ENCODE measurements around the gene WHRN. TPM values are rescaled to one million over a fixed set of nuclear protein-coding genes. Genes with fewer than 3 reads are reported as not detected.

WHRN gene
- total and polyA plus RNA-seq, 2 donors = 3.2 to 14.9 TPM

- H3K4me3 ChIP-seq (ENCODE audit: low read length in 2 of 2) = no peak overlapping the region
- peaks cover 0 to 62% of the 10 kb centered on the region in 2 donors for H3K27me3 ChIP-seq (ENCODE audit: control insufficient read depth in 2 of 2, insufficient read depth in 1 of 2, low read length in 1 of 2)
- no peaks in the 10 kb centered on the region for H3K36me3 ChIP-seq (ENCODE audit: control insufficient read depth in 2 of 2, insufficient read depth in 2 of 2, low read length in 1 of 2)
- no peak for DNase-seq (ENCODE audit: low read depth in 6 of 9, low spot score in 9 of 9)
- peaks cover 10% of the 10 kb centered on the region in 2 donors for H3K4me1 ChIP-seq (ENCODE audit: control insufficient read depth in 2 of 2, insufficient read depth in 2 of 2, low read length in 2 of 2)
- WGBS = 96% methylated on average over 7 of the region's 7 CpGs
- H3K27ac ChIP-seq (ENCODE audit: low read depth in 1 of 2, low read length in 1 of 2) = no peak overlapping the region
- peaks cover 0 to 1% of the 10 kb centered on the region in 2 donors for H3K9me3 ChIP-seq (ENCODE audit: control insufficient read depth in 2 of 2, insufficient read depth in 1 of 2, low read length in 1 of 2)
These were observed 7.4 kb downstream of the WHRN start for GRCh38 chr9:114497727-114498382.

- DNase-seq (ENCODE audit: low read depth in 6 of 9, low spot score in 9 of 9) = no peak
These were observed 8.0 kb downstream of the WHRN start for GRCh38 chr9:114497236-114497635.

GRCh38 chr9:114496011-114496410, 9.3 kb downstream of the WHRN start:
- WGBS = 97% methylated on average over 4 of the region's 4 CpGs
- H3K4me1 ChIP-seq (ENCODE audit: control insufficient read depth in 2 of 2, insufficient read depth in 2 of 2, low read length in 2 of 2) = peaks cover 3 to 4% of the 10 kb centered on the region in 2 donors
- no peaks in the 10 kb centered on the region for H3K9me3 ChIP-seq (ENCODE audit: control insufficient read depth in 2 of 2, insufficient read depth in 1 of 2, low read length in 1 of 2)

More at GRCh38 chr9:114497236-114497635, 8.0 kb downstream of the WHRN start:
- Histone ChIP-seq H3K4me3 (ENCODE audit: low read length in 2 of 2) (no peak overlapping the region), H3K27ac (ENCODE audit: low read depth in 1 of 2, low read length in 1 of 2) (no peak overlapping the region), H3K4me1 (ENCODE audit: control insufficient read depth in 2 of 2, insufficient read depth in 2 of 2, low read length in 2 of 2) (peaks cover 6 to 7% of the 10 kb centered on the region in 2 donors), H3K9me3 (ENCODE audit: control insufficient read depth in 2 of 2, insufficient read depth in 1 of 2, low read length in 1 of 2) (no peaks in the 10 kb centered on the region), H3K36me3 (ENCODE audit: control insufficient read depth in 2 of 2, insufficient read depth in 2 of 2, low read length in 1 of 2) (no peaks in the 10 kb centered on the region), H3K27me3 (ENCODE audit: control insufficient read depth in 2 of 2, insufficient read depth in 1 of 2, low read length in 1 of 2) (peaks cover 0 to 58% of the 10 kb centered on the region in 2 donors)
- 13% methylated on average over 2 of the region's 2 CpGs for WGBS

GRCh38 chr9:114494776-114495569, 10.3 kb downstream of the WHRN start:
- Histone ChIP-seq H3K9me3 (ENCODE audit: control insufficient read depth in 2 of 2, insufficient read depth in 1 of 2, low read length in 1 of 2) (no peaks in the 10 kb centered on the region), H3K27ac (ENCODE audit: low read depth in 1 of 2, low read length in 1 of 2) (no peak overlapping the region), H3K36me3 (ENCODE audit: control insufficient read depth in 2 of 2, insufficient read depth in 2 of 2, low read length in 1 of 2) (no peaks in the 10 kb centered on the region), H3K27me3 (ENCODE audit: control insufficient read depth in 2 of 2, insufficient read depth in 1 of 2, low read length in 1 of 2) (peaks cover 0 to 43% of the 10 kb centered on the region in 2 donors), H3K4me1 (ENCODE audit: control insufficient read depth in 2 of 2, insufficient read depth in 2 of 2, low read length in 2 of 2) (peaks cover 3 to 4% of the 10 kb centered on the region in 2 donors), H3K4me3 (ENCODE audit: low read length in 2 of 2) (no peak overlapping the region)
- 89% methylated on average over 12 of the region's 12 CpGs for WGBS
- no peak for DNase-seq (ENCODE audit: low read depth in 6 of 9, low spot score in 9 of 9)

More at GRCh38 chr9:114496011-114496410, 9.3 kb downstream of the WHRN start:
- no peaks in the 10 kb centered on the region for H3K36me3 ChIP-seq (ENCODE audit: control insufficient read depth in 2 of 2, insufficient read depth in 2 of 2, low read length in 1 of 2)
- H3K27me3 ChIP-seq (ENCODE audit: control insufficient read depth in 2 of 2, insufficient read depth in 1 of 2, low read length in 1 of 2) = peaks cover 0 to 52% of the 10 kb centered on the region in 2 donors
- no peak for DNase-seq (ENCODE audit: low read depth in 6 of 9, low spot score in 9 of 9)
- no peak overlapping the region for H3K4me3 ChIP-seq (ENCODE audit: low read length in 2 of 2)
- no peak overlapping the region for H3K27ac ChIP-seq (ENCODE audit: low read depth in 1 of 2, low read length in 1 of 2)

- Histone ChIP-seq H3K9me3 (ENCODE audit: control insufficient read depth in 2 of 2, insufficient read depth in 1 of 2, low read length in 1 of 2) (no peaks in the 10 kb centered on the region), H3K4me1 (ENCODE audit: control insufficient read depth in 2 of 2, insufficient read depth in 2 of 2, low read length in 2 of 2) (peaks cover 0 to 4% of the 10 kb centered on the region in 2 donors), H3K4me3 (ENCODE audit: low read length in 2 of 2) (no peak overlapping the region), H3K27ac (ENCODE audit: low read depth in 1 of 2, low read length in 1 of 2) (no peak overlapping the region), H3K27me3 (ENCODE audit: control insufficient read depth in 2 of 2, insufficient read depth in 1 of 2, low read length in 1 of 2) (peaks cover 0 to 33% of the 10 kb centered on the region in 2 donors), H3K36me3 (ENCODE audit: control insufficient read depth in 2 of 2, insufficient read depth in 2 of 2, low read length in 1 of 2) (no peaks in the 10 kb centered on the region)
- 95% methylated on average over 8 of the region's 8 CpGs for WGBS
- DNase-seq (ENCODE audit: low read depth in 6 of 9, low spot score in 9 of 9) = no peak
These were observed 11.6 kb downstream of the WHRN start for GRCh38 chr9:114493521-114494184.

- H3K4me3 ChIP-seq (ENCODE audit: low read length in 2 of 2) = no peak overlapping the region
- H3K27ac ChIP-seq (ENCODE audit: low read depth in 1 of 2, low read length in 1 of 2) = no peak overlapping the region
- no peaks in the 10 kb centered on the region for H3K36me3 ChIP-seq (ENCODE audit: control insufficient read depth in 2 of 2, insufficient read depth in 2 of 2, low read length in 1 of 2)
- WGBS = 98% methylated on average over 7 of the region's 7 CpGs
- H3K9me3 ChIP-seq (ENCODE audit: control insufficient read depth in 2 of 2, insufficient read depth in 1 of 2, low read length in 1 of 2) = no peaks in the 10 kb centered on the region
- peaks cover 0 to 4% of the 10 kb centered on the region in 2 donors for H3K4me1 ChIP-seq (ENCODE audit: control insufficient read depth in 2 of 2, insufficient read depth in 2 of 2, low read length in 2 of 2)
- DNase-seq (ENCODE audit: low read depth in 6 of 9, low spot score in 9 of 9) = no peak
- H3K27me3 ChIP-seq (ENCODE audit: control insufficient read depth in 2 of 2, insufficient read depth in 1 of 2, low read length in 1 of 2) = peaks cover 0 to 29% of the 10 kb centered on the region in 2 donors
These were observed 12.3 kb downstream of the WHRN start for GRCh38 chr9:114492991-114493390.

GRCh38 chr9:114491430-114492003, 13.8 kb downstream of the WHRN start:
- Histone ChIP-seq H3K36me3 (ENCODE audit: control insufficient read depth in 2 of 2, insufficient read depth in 2 of 2, low read length in 1 of 2) (no peaks in the 10 kb centered on the region), H3K4me3 (ENCODE audit: low read length in 2 of 2) (no peak overlapping the region), H3K27me3 (ENCODE audit: control insufficient read depth in 2 of 2, insufficient read depth in 1 of 2, low read length in 1 of 2) (peaks cover 0 to 22% of the 10 kb centered on the region in 2 donors), H3K9me3 (ENCODE audit: control insufficient read depth in 2 of 2, insufficient read depth in 1 of 2, low read length in 1 of 2) (no peaks in the 10 kb centered on the region), H3K27ac (ENCODE audit: low read depth in 1 of 2, low read length in 1 of 2) (no peak overlapping the region), H3K4me1 (ENCODE audit: control insufficient read depth in 2 of 2, insufficient read depth in 2 of 2, low read length in 2 of 2) (no peaks in the 10 kb centered on the region)
- no peak for DNase-seq (ENCODE audit: low read depth in 6 of 9, low spot score in 9 of 9)
- 92% methylated on average over 17 of the region's 17 CpGs for WGBS

GRCh38 chr9:114489928-114490327, 15.3 kb downstream of the WHRN start:
- Histone ChIP-seq H3K4me1 (ENCODE audit: control insufficient read depth in 2 of 2, insufficient read depth in 2 of 2, low read length in 2 of 2) (no peaks in the 10 kb centered on the region), H3K27me3 (ENCODE audit: control insufficient read depth in 2 of 2, insufficient read depth in 1 of 2, low read length in 1 of 2) (peaks cover 0 to 11% of the 10 kb centered on the region in 2 donors), H3K36me3 (ENCODE audit: control insufficient read depth in 2 of 2, insufficient read depth in 2 of 2, low read length in 1 of 2) (no peaks in the 10 kb centered on the region), H3K9me3 (ENCODE audit: control insufficient read depth in 2 of 2, insufficient read depth in 1 of 2, low read length in 1 of 2) (no peaks in the 10 kb centered on the region), H3K4me3 (ENCODE audit: low read length in 2 of 2) (no peak overlapping the region), H3K27ac (ENCODE audit: low read depth in 1 of 2, low read length in 1 of 2) (no peak overlapping the region)
- DNase-seq (ENCODE audit: low read depth in 6 of 9, low spot score in 9 of 9) = no peak
- 97% methylated on average over 12 of the region's 12 CpGs for WGBS

All from thymus (tissue), 11 donors.